GM13977 (cell line): Measurements from ENCODE around the gene PLGRKT.
"Not testable (repeated sequence)": the region's sequence is repeated elsewhere in the genome, so short reads cannot be mapped to it uniquely, and the experiment has no call there.

Experiments used
- DNase-seq: peaks from one replicate; pipeline ENCODE4 v3.0.0; 2012; ENCODE audit warnings: low spot score
- in situ Hi-C: fragments of 300-500 bp; cut with MboI; formaldehyde crosslinking; loops from one replicate; pipeline ENCODE4 v1.12.0; 2022; ENCODE audit warnings: low sequenced_read_pairs, low pct_unique_long_range_greater_than_20kb, mixed read lengths, inconsistent platforms; ENCODE audit not compliant: unreplicated experiment
- TF ChIP-seq, protein P1 (sequence below): IDR thresholded peaks from 2 replicates; pipeline ENCODE4 v1.5.1; 2012; ENCODE audit warnings: mild to moderate bottlenecking, control low read depth; ENCODE audit not compliant: insufficient read depth; ENCODE audit errors: extremely low read depth, missing control alignments

Gene PLGRKT

DNA sequence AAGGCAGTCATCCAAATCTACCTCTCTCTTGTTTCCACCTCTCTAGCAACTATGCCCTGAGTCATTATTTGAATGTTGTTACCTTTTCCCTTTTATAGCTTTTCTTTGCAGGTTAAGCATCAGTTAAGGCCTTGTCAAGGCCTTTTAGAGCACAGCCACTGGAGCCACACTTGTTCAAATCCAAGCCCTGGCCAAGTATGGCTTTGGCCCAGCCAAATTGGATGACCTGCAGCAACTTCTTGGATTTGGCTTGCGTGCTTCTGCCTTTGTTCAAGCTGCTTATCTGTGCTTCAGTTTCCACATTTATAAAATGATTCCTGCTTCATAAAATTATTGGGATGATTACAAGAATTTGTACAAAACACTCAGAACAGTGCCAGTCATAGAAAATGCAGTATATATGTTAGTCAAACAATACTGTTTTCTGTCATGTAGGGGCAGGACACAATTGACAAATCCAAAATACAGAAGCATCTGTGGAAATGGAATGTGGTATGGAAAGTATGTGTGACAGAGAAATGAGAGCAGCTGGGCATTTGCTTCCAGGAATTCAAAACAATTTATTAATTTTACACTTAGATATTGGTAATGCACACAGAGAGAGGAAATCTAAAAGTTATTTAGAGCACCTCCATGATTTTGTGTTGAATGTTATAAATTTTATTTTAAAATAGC is 80.2 kb downstream of the PLGRKT start:
- TF ChIP-seq, protein P1, sequence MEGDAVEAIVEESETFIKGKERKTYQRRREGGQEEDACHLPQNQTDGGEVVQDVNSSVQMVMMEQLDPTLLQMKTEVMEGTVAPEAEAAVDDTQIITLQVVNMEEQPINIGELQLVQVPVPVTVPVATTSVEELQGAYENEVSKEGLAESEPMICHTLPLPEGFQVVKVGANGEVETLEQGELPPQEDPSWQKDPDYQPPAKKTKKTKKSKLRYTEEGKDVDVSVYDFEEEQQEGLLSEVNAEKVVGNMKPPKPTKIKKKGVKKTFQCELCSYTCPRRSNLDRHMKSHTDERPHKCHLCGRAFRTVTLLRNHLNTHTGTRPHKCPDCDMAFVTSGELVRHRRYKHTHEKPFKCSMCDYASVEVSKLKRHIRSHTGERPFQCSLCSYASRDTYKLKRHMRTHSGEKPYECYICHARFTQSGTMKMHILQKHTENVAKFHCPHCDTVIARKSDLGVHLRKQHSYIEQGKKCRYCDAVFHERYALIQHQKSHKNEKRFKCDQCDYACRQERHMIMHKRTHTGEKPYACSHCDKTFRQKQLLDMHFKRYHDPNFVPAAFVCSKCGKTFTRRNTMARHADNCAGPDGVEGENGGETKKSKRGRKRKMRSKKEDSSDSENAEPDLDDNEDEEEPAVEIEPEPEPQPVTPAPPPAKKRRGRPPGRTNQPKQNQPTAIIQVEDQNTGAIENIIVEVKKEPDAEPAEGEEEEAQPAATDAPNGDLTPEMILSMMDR: no peak
- no peak for DNase-seq
- in situ Hi-C loops: no loop called here

DNA sequence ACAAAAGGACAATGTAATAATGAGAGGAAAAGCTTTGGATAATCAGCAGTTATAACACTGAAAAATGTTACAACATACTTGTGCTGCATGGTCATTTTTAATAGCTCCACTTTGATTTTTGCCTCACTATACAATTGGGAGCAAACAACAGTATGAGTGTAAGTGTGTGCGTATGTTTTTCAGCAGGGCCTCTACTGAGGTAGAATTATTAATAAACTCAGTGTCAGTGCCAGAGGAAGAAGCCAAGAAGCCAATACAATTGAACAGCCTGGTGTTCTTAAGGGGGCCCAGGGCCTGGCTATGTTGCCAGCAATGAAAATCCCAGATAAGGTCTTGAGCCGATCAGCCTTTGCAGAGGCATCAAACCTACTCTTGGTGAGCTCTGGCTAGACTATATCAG is 81.9 kb downstream of the PLGRKT start:
- TF ChIP-seq, protein P1: no peak
- in situ Hi-C loops: no loop called here
- DNase-seq: no peak

DNA sequence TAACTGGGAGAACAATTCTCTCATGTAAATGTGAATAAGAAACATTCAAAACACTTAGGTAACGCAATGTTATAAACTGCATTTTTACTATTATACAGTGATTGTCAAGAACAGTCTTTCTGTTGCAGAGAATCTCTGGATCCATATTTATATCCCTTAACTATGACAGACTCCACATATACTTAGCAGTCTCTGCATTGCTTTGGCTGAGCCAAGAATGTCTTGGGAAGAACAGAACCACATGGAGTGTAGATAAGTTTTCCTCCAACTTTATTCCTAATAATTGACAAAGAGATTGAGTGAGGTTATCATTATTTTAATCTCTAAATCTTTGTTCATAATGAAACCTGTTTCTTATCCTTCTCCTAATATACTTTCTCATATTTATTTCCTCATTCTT is 82.5 kb downstream of the PLGRKT start:
- in situ Hi-C loops: no loop called here
- TF ChIP-seq, protein P1: no peak
- DNase-seq: no peak

DNA sequence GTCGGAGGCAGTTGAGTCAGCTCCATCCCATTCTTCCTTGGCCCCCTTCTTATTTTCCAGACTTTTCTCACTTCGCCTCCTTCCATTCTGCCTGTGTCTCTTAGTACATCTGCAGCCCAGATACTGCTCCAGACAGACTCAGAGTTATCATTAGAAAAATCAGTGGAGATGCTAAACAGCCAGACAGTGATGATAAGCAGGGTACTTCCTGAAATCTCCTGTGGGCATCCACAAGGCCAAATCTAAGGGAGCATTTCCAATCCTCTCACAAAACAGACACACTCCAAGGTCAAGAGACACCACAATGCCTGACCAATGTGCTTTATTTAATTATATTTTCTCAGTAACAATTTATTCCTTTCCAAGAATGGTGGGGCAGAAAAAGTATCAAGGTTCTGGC is 83.5 kb downstream of the PLGRKT start:
- DNase-seq: no peak
- TF ChIP-seq, protein P1: no peak
- in situ Hi-C loops: no loop called here

DNA sequence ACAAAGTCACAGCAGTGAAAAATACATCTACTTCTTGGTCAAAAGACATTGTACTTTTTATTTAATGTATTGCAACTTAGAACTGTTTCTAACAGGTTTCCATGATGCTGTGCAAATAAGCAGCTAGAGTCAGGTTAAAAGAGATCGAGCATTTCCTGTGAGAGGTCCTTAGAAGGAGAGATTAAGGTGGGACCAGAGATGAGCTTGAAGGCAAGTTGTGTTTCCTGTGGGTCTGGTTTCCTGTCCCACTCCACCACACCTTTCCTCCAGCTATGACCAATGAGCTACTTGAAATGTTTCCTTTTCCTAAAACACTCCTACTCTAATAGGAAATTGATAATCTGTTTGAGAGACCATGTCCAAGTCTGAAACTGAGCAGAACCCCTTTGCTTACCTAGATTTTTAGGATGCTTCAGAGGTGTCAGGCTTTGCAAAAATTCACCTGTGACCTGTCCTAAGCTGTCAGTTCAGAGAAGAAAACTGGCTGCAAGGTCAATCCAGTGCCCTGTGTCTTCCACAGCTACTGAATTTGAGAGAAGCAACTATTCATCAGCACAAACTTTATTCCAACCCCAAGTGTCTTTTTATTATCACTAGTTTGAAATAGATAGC is 85.0 kb downstream of the PLGRKT start:
- in situ Hi-C loops: no loop called here
- TF ChIP-seq, protein P1: no peak
- no peak for DNase-seq

DNA sequence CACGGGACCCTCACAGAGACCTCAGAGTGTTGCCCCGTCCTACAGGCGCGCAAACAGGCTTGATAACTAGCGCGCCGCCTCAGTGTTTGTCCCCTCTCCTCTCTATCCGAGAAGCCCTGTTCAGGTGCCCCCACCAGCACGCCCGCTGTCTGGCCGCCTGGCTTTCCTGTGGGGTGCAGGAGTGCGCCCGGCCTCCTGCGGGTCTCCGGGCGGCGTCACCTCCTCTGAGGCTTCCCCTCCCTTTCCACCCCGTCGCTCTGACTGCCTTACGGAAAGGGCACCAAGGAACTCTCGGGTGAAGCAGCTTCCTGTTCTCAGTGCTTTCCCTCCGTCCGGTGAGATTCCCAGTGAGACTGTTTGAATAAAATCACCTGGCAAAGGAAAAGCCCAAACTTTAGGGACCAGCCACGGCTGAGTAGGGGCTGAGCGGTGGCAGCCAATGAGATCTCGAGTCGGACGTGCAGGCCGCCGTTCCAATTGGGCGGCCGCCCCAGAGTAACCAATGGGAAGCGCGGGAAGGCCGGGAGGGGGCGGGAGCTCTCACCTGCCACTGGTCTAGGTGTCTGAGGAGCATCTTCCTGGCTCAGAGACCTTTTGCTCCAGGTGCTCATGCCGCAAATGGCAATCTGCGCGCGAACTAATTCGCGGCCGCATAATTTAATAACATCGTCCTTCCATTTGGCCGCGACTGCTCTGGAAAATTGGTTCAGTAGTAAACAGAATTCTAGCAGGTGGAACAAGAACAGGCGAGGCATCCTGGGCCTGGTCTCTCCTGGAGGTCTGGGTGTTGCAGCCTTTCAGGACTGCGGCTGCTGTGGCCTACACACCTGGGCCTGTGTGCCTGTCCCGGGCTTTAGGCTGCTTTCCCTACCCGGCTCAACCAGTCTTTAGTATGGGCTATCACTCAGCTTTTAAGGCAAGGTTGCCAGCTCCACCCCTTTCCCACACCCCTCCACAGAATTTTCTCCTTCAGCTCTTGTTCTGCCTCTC is 98.4 kb downstream of the PLGRKT start, which contains the start of gene RLN1:
Gene RLN1, minus strand, starts transcription at position 885 of the 990 bp plus-strand sequence. Its CDS starts 130 bp downstream, at position 755.
- in situ Hi-C loops, DNase-seq: not testable (repeated sequence)
